K562 (cell line): ENCODE results near the gene PACS2. TPM values are rescaled to one million over a fixed set of nuclear protein-coding genes. Genes with fewer than 3 reads are reported as not detected.
A peak's percentile ranks its signal among the peaks of the same experiment; 100 is the strongest.

Experiments used
- ATAC-seq: fragments of 200-7000 bp; cut with Tn5 transposase; 3 replicates; pipeline ENCODE4 v1.9.1; 2020; ENCODE audit warnings: moderate library complexity
- BruUV-seq: library from RNA; stranded (reverse); fragments of 400-500 nt; replicated peaks from 2 replicates; lab custom pipeline; 2021; lab: Mats Ljungman, UMichigan
- CTCF ChIA-PET: fragments of 300-600 bp; formaldehyde crosslinking; extraction: SDS; loops from one replicate; lab custom pipeline; 2021; ENCODE audit warnings: low intra/inter-chr PET ratio; lab: Yijun Ruan, JAX
- POLR2A ChIA-PET: fragments of 300-600, 350-650 bp; sonication (Branson Sonifier 250); formaldehyde crosslinking; extraction: SDS; loops from one replicate; lab custom pipeline; 2021; ENCODE audit warnings: antibody characterized with exemption, inconsistent platforms; lab: Yijun Ruan, JAX
- DNase-seq, 4 experiments: peaks; one replicate each; pipeline versions ENCODE4 v3.0.0 to v3.0.0-alpha.2; 2011 to 2018; ENCODE audit warnings: low spot score in 3 of 4, mixed read lengths in 3 of 4; ENCODE audit errors: extremely low read depth in 1 of 4
- FAIRE-seq: peaks from 2 replicates; lab custom pipeline; 2011; peaks lifted over from hg19 to GRCh38; lab: Jason Lieb, UNC
- H2AFZ ChIP-seq: 2 replicates; pipeline ENCODE4 v1.6.0; 2011; ENCODE audit warnings: low read depth, low read length, control low read depth, inconsistent platforms
- H3K27ac ChIP-seq: fragments of 200-600 bp; 3 replicates; pipeline ENCODE4 v1.8.0; 2011; ENCODE audit warnings: low read depth, mild to moderate bottlenecking, control low read depth, inconsistent platforms, low read length, moderate library complexity, mixed read lengths; ENCODE audit errors: extremely low read depth
- H3K27me3 ChIP-seq, 2 experiments: fragments of 300-600 bp in 1 of 2; 2 replicates in 1 of 2; 3 replicates in 1 of 2; pipeline versions ENCODE4 v1.6.0 to v1.8.0; 2011; ENCODE audit warnings: inconsistent platforms in 2 of 2, low read length in 2 of 2, mild to moderate bottlenecking in 1 of 2, mixed read lengths in 1 of 2, moderate library complexity in 1 of 2; ENCODE audit not compliant: control insufficient read depth in 2 of 2, insufficient read depth in 2 of 2
- H3K36me3 ChIP-seq: fragments of 300-600 bp; 3 replicates; pipeline ENCODE4 v1.8.0; 2011; ENCODE audit warnings: mild to moderate bottlenecking, low read length, inconsistent platforms; ENCODE audit not compliant: control insufficient read depth, insufficient read depth
- H3K4me1 ChIP-seq, 2 experiments: fragments of 200-600 bp in 1 of 2; replicated peaks in 1 of 2; 2 replicates in 1 of 2; 3 replicates in 1 of 2; pipeline versions ENCODE4 v1.5.1 to v1.8.0; 2011; ENCODE audit warnings: inconsistent platforms in 2 of 2, low read length in 2 of 2, mild to moderate bottlenecking in 1 of 2, mixed read lengths in 1 of 2, moderate library complexity in 1 of 2; ENCODE audit not compliant: control insufficient read depth in 2 of 2, insufficient read depth in 2 of 2
- H3K4me2 ChIP-seq: 2 replicates; pipeline ENCODE4 v1.6.1; 2011; ENCODE audit warnings: low read length, control low read depth, inconsistent platforms, mixed read lengths; ENCODE audit not compliant: insufficient read depth
- H3K4me3 ChIP-seq: fragments of 200-600 bp; sonication (generic), shearing (Covaris generic); 2 replicates; pipeline ENCODE4 v1.5.1; 2016; ENCODE audit warnings: control low read depth, inconsistent platforms
- H3K79me2 ChIP-seq: fragments of 200-600 bp; 3 replicates; pipeline ENCODE4 v1.8.0; 2011; ENCODE audit warnings: low read length, inconsistent platforms; ENCODE audit not compliant: control insufficient read depth, insufficient read depth
- H3K9ac ChIP-seq, 2 experiments: 2 replicates each; pipeline versions ENCODE4 v1.6.0 to v1.6.1; 2011; ENCODE audit warnings: low read depth in 2 of 2, low read length in 2 of 2, control low read depth in 1 of 2, inconsistent platforms in 1 of 2, mild to moderate bottlenecking in 1 of 2, mixed read lengths in 1 of 2; ENCODE audit not compliant: insufficient read depth in 1 of 2
- H3K9me1 ChIP-seq: one replicate; pipeline ENCODE4 v1.6.0; 2011; ENCODE audit warnings: inconsistent platforms, mild to moderate bottlenecking, low read length, moderate library complexity; ENCODE audit not compliant: control insufficient read depth, insufficient read depth
- H3K9me3 ChIP-seq: replicated peaks from 2 replicates; pipeline ENCODE4 v1.5.1; 2011; ENCODE audit warnings: low read depth, low read length, inconsistent platforms; ENCODE audit not compliant: control insufficient read depth, insufficient read depth
- H4K20me1 ChIP-seq: replicated peaks from 2 replicates; pipeline ENCODE4 v1.6.1; 2011; ENCODE audit warnings: low read length, inconsistent platforms, mixed read lengths; ENCODE audit not compliant: control insufficient read depth, insufficient read depth
- CHD1 ChIP-seq: fragments of 200-600 bp; sonication (generic); IDR thresholded peaks from one replicate; pipeline ENCODE4 v1.6.1; 2012; ENCODE audit warnings: mild to moderate bottlenecking, moderate library complexity, low read length, inconsistent platforms
- MCM5 ChIP-seq: fragments of 450-650 bp; IDR thresholded peaks from 2 replicates; pipeline ENCODE4 v1.6.1; 2016; ENCODE audit warnings: low read depth
- MTF1 ChIP-seq: fragments of 250-450 bp; sonication (Bioruptor Pico); IDR thresholded peaks from 2 replicates; pipeline ENCODE4 v1.9.0; 2021; ENCODE audit warnings: moderate library complexity, mild to moderate bottlenecking, inconsistent platforms, borderline replicate concordance
- NELFE ChIP-seq: IDR thresholded peaks from 2 replicates; pipeline ENCODE4 v1.6.1; 2011; ENCODE audit warnings: mild to moderate bottlenecking; ENCODE audit not compliant: insufficient read depth, insufficient read length
- NFRKB ChIP-seq: fragments of 450-650 bp; IDR thresholded peaks from 2 replicates; pipeline ENCODE4 v1.6.1; 2016; ENCODE audit warnings: low read depth
- RBM15 ChIP-seq: fragments of 200-400 bp; formaldehyde crosslinking; IDR thresholded peaks from 2 replicates; pipeline ENCODE4 v1.6.1; 2018; ENCODE audit warnings: mild to moderate bottlenecking, low read length, moderate library complexity; ENCODE audit not compliant: insufficient read depth
- SIX5 ChIP-seq, 2 experiments: IDR thresholded peaks; 2 replicates each; pipeline ENCODE4 v1.6.1; 2011; ENCODE audit warnings: low read length in 2 of 2, borderline replicate concordance in 1 of 2, low read depth in 1 of 2, mild to moderate bottlenecking in 1 of 2, moderate library complexity in 1 of 2; ENCODE audit not compliant: insufficient read depth in 1 of 2
- TEAD1 ChIP-seq, 2 experiments: fragments of 450-650 bp in 1 of 2; sonication (generic) in 1 of 2; formaldehyde crosslinking; IDR thresholded peaks; 2 replicates each; pipeline versions ENCODE4 v1.4.0 to v1.8.0; 2020 to 2022; ENCODE audit warnings: mild to moderate bottlenecking in 2 of 2, missing genetic modification reagents in 1 of 2
- ZFP1 ChIP-seq: fragments of 450-650 bp; formaldehyde crosslinking; IDR thresholded peaks from 2 replicates; pipeline ENCODE4 v1.4.0; 2020; ENCODE audit warnings: mild to moderate bottlenecking, mixed read lengths
- WGBS: fragments of 100-300 bp; shearing (Covaris generic); methylation state at CpG from one replicate; pipeline ENCODE4 v1.1.6; 2016; ENCODE audit warnings: low coverage, mixed read lengths; ENCODE audit not compliant: insufficient coverage; ENCODE audit errors: missing lambda C conversion rate; 5-methylcytosine and 5-hydroxymethylcytosine counted together
- in situ Hi-C: fragments of 300-500 bp; cut with MboI; formaldehyde crosslinking; loops from 4 replicates; pipeline ENCODE4 v1.15.0; 2018; ENCODE audit warnings: inconsistent platforms, mixed read lengths
- intact Hi-C: fragments of 100-400 bp; cut with micrococcal nuclease; formaldehyde crosslinking; loops from 2 replicates; pipeline ENCODE4 v1.14.2; 2022
- polyA plus RNA-seq, 8 experiments: library from polyadenylated mRNA; depleted of rRNA in 4 of 8; stranded (reverse) in 5 of 8; unstranded in 3 of 8; fragments of >200 nt; fragmentation: Nextera tagmentation in 2 of 8; fragmentation: Illumina TruSeq in 1 of 8; extraction: Ambion mirVana in 2 of 8; extraction: Trizol in 1 of 8; gene quantifications; 2 replicates each; pipeline versions ENCODE4 v1.2.1 to v1.2.3, GENCODE V29; 2011 to 2014; ENCODE audit warnings: inconsistent platforms in 1 of 8, missing spikeins in 1 of 8
- total RNA-seq, 7 experiments: library from RNA; depleted of rRNA in 6 of 7; stranded (reverse); fragments of >200 nt in 6 of 7; fragmentation: Illumina TruSeq in 2 of 7; extraction: Trizol in 2 of 7; gene quantifications; 2 replicates each; pipeline versions ENCODE4 v1.2.1 to v1.2.3, GENCODE V29; 2011 to 2021; ENCODE audit warnings: low replicate concordance in 1 of 7
- TF ChIP-seq, protein P1 (sequence below): fragments of 250-450 bp; sonication (Bioruptor Pico); IDR thresholded peaks from 2 replicates; pipeline ENCODE4 v1.8.0; 2021; ENCODE audit warnings: moderate library complexity, mild to moderate bottlenecking, inconsistent platforms
- TF ChIP-seq, protein P2 (sequence below): fragments of 250-450 bp; sonication (Bioruptor Pico); IDR thresholded peaks from 2 replicates; pipeline ENCODE4 v1.4.0; 2020; ENCODE audit warnings: mild to moderate bottlenecking
- TF ChIP-seq, protein P3 (sequence below), 3 experiments: fragments of 200-800 bp in 1 of 3; fragments of 250-450 bp in 1 of 3; fragments of 450-650 bp in 1 of 3; sonication (Bioruptor Pico) in 1 of 3; sonication (Bioruptor generic) in 1 of 3; formaldehyde crosslinking in 1 of 3; IDR thresholded peaks; 2 replicates each; pipeline versions ENCODE4 v1.6.1 to v1.8.0; 2016 to 2022; ENCODE audit warnings: mild to moderate bottlenecking in 2 of 3, missing genetic modification characterization in 2 of 3, missing compliant biosample characterization in 1 of 3, moderate library complexity in 1 of 3
- TF ChIP-seq, protein P4 (sequence below): fragments of 250-450 bp; sonication (Bioruptor Pico); IDR thresholded peaks from 2 replicates; pipeline ENCODE4 v1.8.0; 2021; ENCODE audit warnings: moderate library complexity, mild to moderate bottlenecking, inconsistent platforms

Gene PACS2
- total and polyA plus RNA-seq, 9 of the 15 experiments (the other 6 are each of a cell fraction or from before 2014, with no cell fraction given): 0.11 to 20.8 (median 9.9) TPM

DNA sequence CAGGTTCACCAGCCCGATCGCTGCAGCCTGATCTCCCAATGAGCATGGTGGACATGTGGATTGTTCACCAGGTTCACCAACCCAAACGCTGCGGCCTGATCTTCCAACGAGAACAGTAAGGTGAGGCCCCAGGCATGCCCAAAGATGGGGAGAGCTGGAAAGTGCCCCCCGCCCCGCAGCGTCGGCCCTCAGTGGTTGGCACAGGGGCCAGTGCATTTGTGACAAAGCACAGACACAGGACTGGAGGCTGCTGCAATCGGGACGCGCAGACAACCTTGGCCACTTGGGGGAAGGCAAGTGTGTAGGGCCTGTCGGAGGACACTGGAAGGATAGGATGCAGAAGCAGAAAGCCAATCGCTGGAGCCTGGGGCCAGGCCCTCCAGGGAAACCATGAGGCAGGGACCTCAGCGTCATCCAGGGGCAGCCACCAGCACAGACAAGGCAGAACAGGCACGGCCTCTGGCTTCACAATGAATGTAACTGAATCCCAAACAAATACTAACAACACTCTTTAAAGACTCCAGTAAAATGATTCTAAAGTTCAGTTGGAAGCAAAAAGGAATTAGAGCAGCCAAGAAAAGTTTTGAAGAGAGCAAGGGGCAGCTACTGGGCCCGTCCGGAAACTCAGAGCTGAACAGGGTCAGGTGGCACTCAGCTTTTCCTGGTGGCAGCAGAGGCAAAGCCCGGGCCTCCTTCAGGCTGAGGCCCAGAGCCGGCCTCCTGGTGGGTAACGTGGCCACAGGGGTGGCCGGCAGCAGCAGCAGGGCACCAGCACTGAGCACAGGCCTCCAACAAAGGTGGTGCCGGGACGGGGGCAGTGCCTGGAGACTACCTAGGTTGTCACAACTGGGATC is 27.1 kb upstream of the PACS2 start:
- no TSS peak for BruUV-seq
- Histone ChIP-seq H3K4me3 (no peak overlapping the region), H3K9me3 (no peaks in the 10 kb centered on the region), H3K4me2 (no peak overlapping the region), H2AFZ (no peak overlapping the region), H4K20me1 (no peaks in the 10 kb centered on the region; the same call in 1 of the 2 replicates), H3K27me3 (no peaks in the 10 kb centered on the region), H3K4me1 (peaks cover 0 to 15% of the 10 kb centered on the region in 2 experiments; a peak in 3 of 5 replicates), H3K9me1 (no peaks in the 10 kb centered on the region), H3K27ac (no peak overlapping the region), H3K79me2 (peaks cover 9% of the 10 kb centered on the region), H3K36me3 (no peaks in the 10 kb centered on the region), H3K9ac (peak overlapping the region in 1 of 2 experiments; percentile 26; a peak in 1 of 4 replicates)
- in situ Hi-C loops (loop anchor here (10.0 kb wide), 1 partner anchor 193 kb away; no protein-coding TSS in a partner anchor), intact Hi-C loops (no loop called here)
- WGBS: 73% methylated on average over 15 of the region's 24 CpGs
- DNase-seq (no peak), FAIRE-seq (no peak), ATAC-seq (peak; percentile 54; the same call in 1 of the 3 replicates)
- CTCF ChIA-PET: no interaction called here
- TF ChIP-seq MCM5 (no peak), NELFE (no peak), CHD1 (no peak), NFRKB (no peak), ZFP1 (no peak), RBM15 (no peak), SIX5 (IDR thresholded peaks at IDR 0.05; ENCODE audit: borderline replicate concordance in 1 of 2, insufficient read depth in 1 of 2, low read depth in 1 of 2, low read length in 2 of 2) (no peak), TEAD1 (CRISPR knock-in tag; IDR thresholded peaks at IDR 0.05) (no peak), MTF1 (no peak)
- TF ChIP-seq, protein P1, sequence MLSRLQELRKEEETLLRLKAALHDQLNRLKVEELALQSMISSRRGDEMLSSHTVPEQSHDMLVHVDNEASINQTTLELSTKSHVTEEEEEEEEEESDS: no peak
- TF ChIP-seq, protein P2, sequence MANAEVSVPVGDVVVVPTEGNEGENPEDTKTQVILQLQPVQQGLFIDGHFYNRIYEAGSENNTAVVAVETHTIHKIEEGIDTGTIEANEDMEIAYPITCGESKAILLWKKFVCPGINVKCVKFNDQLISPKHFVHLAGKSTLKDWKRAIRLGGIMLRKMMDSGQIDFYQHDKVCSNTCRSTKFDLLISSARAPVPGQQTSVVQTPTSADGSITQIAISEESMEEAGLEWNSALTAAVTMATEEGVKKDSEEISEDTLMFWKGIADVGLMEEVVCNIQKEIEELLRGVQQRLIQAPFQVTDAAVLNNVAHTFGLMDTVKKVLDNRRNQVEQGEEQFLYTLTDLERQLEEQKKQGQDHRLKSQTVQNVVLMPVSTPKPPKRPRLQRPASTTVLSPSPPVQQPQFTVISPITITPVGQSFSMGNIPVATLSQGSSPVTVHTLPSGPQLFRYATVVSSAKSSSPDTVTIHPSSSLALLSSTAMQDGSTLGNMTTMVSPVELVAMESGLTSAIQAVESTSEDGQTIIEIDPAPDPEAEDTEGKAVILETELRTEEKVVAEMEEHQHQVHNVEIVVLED: no peak
- TF ChIP-seq, protein P3, sequence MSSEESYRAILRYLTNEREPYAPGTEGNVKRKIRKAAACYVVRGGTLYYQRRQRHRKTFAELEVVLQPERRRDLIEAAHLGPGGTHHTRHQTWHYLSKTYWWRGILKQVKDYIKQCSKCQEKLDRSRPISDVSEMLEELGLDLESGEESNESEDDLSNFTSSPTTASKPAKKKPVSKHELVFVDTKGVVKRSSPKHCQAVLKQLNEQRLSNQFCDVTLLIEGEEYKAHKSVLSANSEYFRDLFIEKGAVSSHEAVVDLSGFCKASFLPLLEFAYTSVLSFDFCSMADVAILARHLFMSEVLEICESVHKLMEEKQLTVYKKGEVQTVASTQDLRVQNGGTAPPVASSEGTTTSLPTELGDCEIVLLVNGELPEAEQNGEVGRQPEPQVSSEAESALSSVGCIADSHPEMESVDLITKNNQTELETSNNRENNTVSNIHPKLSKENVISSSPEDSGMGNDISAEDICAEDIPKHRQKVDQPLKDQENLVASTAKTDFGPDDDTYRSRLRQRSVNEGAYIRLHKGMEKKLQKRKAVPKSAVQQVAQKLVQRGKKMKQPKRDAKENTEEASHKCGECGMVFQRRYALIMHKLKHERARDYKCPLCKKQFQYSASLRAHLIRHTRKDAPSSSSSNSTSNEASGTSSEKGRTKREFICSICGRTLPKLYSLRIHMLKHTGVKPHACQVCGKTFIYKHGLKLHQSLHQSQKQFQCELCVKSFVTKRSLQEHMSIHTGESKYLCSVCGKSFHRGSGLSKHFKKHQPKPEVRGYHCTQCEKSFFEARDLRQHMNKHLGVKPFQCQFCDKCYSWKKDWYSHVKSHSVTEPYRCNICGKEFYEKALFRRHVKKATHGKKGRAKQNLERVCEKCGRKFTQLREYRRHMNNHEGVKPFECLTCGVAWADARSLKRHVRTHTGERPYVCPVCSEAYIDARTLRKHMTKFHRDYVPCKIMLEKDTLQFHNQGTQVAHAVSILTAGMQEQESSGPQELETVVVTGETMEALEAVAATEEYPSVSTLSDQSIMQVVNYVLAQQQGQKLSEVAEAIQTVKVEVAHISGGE (CRISPR knock-in tag; IDR thresholded peaks at IDR 0.05): no peak
- TF ChIP-seq, protein P4, sequence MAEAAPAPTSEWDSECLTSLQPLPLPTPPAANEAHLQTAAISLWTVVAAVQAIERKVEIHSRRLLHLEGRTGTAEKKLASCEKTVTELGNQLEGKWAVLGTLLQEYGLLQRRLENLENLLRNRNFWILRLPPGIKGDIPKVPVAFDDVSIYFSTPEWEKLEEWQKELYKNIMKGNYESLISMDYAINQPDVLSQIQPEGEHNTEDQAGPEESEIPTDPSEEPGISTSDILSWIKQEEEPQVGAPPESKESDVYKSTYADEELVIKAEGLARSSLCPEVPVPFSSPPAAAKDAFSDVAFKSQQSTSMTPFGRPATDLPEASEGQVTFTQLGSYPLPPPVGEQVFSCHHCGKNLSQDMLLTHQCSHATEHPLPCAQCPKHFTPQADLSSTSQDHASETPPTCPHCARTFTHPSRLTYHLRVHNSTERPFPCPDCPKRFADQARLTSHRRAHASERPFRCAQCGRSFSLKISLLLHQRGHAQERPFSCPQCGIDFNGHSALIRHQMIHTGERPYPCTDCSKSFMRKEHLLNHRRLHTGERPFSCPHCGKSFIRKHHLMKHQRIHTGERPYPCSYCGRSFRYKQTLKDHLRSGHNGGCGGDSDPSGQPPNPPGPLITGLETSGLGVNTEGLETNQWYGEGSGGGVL (CRISPR knock-in tag): no peak
- POLR2A ChIA-PET: no interaction called here
